HG03095 (cell line): ENCODE data around the gene KRT7.

Source experiments
- ATAC-seq: cut with Tn5 transposase; IDR thresholded peaks from one replicate; pipeline ENCODE4 v1.9.1; 2021; ENCODE audit warnings: moderate library complexity; ENCODE audit not compliant: unreplicated experiment

Gene KRT7

DNA sequence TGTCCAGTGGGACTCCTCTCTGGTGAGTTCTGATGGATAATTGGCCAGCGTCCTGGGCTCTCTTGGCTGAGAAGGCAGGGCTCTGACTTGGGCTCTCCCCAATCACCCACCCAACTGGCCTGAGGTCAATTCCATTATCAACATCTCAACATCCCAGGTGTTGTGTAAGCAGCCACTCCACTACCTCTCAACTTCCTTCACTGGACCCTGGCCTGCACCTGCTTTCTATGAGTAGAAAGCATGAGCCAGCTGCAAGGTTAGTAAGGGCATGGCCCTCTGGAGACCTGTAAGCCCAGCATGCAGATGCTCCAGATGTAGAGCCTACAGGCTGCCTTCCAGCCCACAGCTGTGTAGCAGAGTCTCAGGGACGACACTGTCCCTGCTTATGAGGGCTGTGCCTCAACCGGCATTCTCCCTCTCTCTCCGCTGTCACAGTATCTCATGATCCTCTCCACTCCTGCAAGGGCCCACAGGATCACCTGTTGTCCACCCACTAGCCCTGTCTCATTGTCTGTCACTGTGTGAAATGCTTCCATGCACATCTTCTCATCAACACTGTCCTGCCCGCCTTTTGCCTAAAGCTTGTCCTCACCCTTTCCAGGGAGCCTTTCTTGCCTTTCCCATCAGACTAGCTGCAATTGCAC, 63.7 kb downstream of the KRT7 start:
- no peak for ATAC-seq
